Activated B cell treated with CpG ODN at 0.5 μM for 24 hours (primary cell): Measurements from ENCODE around the gene NFYA. TPM values are rescaled to one million over a fixed set of nuclear protein-coding genes. Genes with fewer than 3 reads are reported as not detected.

ENCODE experiments used
- ATAC-seq: fragments of 200-7000 bp; cut with Tn5 transposase; one replicate; pipeline ENCODE4 v1.10.0; 2021; ENCODE audit warnings: low read depth, mild to moderate bottlenecking, moderate library complexity
- CTCF ChIA-PET: fragments of 350-600 bp; sonication (Branson Sonifier 250); formaldehyde crosslinking; loops from one replicate; lab custom pipeline; 2021; ENCODE audit warnings: antibody characterized with exemption; lab: Charles Lee
- POLR2A ChIA-PET: fragments of 350-600 bp; sonication (Branson Sonifier 250); formaldehyde crosslinking; loops from one replicate; lab custom pipeline; 2021; ENCODE audit warnings: antibody characterized with exemption; lab: Charles Lee
- DNase-seq: peaks from one replicate; pipeline ENCODE4 v3.0.0; 2022
- H3K27ac Mint-ChIP-seq: one replicate; pipeline ENCODE4 v1.8.0; 2020; ENCODE audit warnings: mixed read lengths
- H3K27me3 Mint-ChIP-seq: one replicate; pipeline ENCODE4 v1.8.0; 2021; ENCODE audit warnings: mixed read lengths
- H3K36me3 Mint-ChIP-seq: one replicate; pipeline ENCODE4 v1.8.0; 2021; ENCODE audit warnings: low read depth, mixed read lengths
- H3K4me1 Mint-ChIP-seq: one replicate; pipeline ENCODE4 v1.8.0; 2021; ENCODE audit warnings: mixed read lengths
- H3K4me3 Mint-ChIP-seq: one replicate; pipeline ENCODE4 v1.8.0; 2020; ENCODE audit warnings: mild to moderate bottlenecking, mixed read lengths
- H3K9me3 Mint-ChIP-seq: one replicate; pipeline ENCODE4 v1.8.0; 2020; ENCODE audit warnings: mixed read lengths
- intact Hi-C: fragments of 100-400 bp; cut with micrococcal nuclease; formaldehyde crosslinking; loops from one replicate; pipeline ENCODE4 v1.15.1; 2024
- total RNA-seq: library from RNA; stranded (reverse); gene quantifications from 2 replicates; pipeline ENCODE4 v1.2.3, GENCODE V29; 2022
- TF ChIP-seq, protein P1 (sequence below): fragments of 200-600 bp; IDR thresholded peaks from one replicate; pipeline ENCODE4 v1.8.0; 2022; ENCODE audit warnings: antibody characterized with exemption, mild to moderate bottlenecking

NFYA gene
- total RNA-seq, 1 donor from 2014 or later, result 35.1 TPM

DNA sequence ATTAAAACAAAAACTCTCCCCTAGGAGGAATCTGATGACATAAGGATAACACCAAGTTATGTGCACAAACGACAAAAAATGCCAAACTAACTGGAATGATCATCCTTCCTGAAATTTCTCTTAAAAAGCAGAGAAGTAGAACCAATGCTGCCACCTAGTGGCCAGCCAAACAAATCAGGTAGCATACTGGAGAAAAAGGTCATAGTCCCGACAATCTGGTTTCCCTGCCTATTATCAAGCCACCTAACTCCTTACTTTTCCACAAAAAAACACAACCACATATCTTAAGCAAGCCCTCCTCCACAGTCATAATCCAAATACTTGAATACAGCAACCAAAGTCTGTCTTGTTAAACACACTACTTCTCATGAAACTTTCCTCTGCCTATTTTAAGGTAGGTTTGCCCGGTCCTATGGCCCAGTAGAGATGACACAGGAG lies 5.9 kb upstream of the NFYA start:
- DNase-seq (no peak), ATAC-seq (no peak)
- ChIA-PET CTCF (no interaction called here), POLR2A (no interaction called here)
- Mint-ChIP-seq H3K4me3 (no peak overlapping the region), H3K9me3 (no peaks in the 10 kb centered on the region), H3K4me1 (peaks cover 19% of the 10 kb centered on the region), H3K27me3 (no peaks in the 10 kb centered on the region), H3K36me3 (peaks cover 83% of the 10 kb centered on the region), H3K27ac (peak overlapping the region; percentile 12)
- TF ChIP-seq, protein P1, sequence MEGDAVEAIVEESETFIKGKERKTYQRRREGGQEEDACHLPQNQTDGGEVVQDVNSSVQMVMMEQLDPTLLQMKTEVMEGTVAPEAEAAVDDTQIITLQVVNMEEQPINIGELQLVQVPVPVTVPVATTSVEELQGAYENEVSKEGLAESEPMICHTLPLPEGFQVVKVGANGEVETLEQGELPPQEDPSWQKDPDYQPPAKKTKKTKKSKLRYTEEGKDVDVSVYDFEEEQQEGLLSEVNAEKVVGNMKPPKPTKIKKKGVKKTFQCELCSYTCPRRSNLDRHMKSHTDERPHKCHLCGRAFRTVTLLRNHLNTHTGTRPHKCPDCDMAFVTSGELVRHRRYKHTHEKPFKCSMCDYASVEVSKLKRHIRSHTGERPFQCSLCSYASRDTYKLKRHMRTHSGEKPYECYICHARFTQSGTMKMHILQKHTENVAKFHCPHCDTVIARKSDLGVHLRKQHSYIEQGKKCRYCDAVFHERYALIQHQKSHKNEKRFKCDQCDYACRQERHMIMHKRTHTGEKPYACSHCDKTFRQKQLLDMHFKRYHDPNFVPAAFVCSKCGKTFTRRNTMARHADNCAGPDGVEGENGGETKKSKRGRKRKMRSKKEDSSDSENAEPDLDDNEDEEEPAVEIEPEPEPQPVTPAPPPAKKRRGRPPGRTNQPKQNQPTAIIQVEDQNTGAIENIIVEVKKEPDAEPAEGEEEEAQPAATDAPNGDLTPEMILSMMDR, result no peak
- intact Hi-C loops, result loop anchor here (1.0 to 2.0 kb wide), 3 partner anchors 39 to 1718 kb away; no protein-coding TSS in a partner anchor

DNA sequence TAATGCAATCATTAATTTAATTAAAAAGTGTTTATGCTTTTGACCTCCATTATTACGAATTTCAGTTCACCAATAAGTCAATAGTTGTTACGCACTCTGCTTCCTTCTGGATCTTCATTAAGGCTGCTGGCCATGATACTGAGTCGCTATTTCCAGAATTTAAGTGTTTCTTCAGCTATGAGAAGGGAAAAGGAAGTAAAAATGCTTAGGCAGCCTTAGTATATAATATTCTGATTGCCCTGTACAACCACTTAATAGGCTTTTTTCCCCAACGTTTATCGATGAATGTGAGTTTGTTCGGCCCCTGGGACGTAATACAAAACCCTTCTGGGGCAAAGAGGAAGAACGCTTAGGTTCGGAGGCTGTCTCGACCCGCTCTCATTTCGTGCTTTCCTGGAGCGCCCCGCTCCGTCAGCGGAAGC lies 1.3 kb upstream of the NFYA start:
- TF ChIP-seq, protein P1, result no peak
- H3K27ac Mint-ChIP-seq, result peak overlapping the region; percentile 98
- no peaks in the 10 kb centered on the region for H3K9me3 Mint-ChIP-seq
- H3K4me3 Mint-ChIP-seq, result peak overlapping the region; percentile 94
- no peak for DNase-seq
- no peaks in the 10 kb centered on the region for H3K27me3 Mint-ChIP-seq
- CTCF ChIA-PET, result interaction anchor here (0.9 kb wide), 1 partner anchor 43 kb away, joined by 4 read pairs; no protein-coding TSS in a partner anchor
- ATAC-seq, result peak; percentile 12
- POLR2A ChIA-PET, result interaction anchor here (0.7 to 1.2 kb wide), 3 partner anchors 44 to 979 kb away, joined by 3 to 10 read pairs (median 5); partner anchors contain the start of gene TAF8
- peaks cover 60% of the 10 kb centered on the region for H3K36me3 Mint-ChIP-seq
- peaks cover 46% of the 10 kb centered on the region for H3K4me1 Mint-ChIP-seq
- intact Hi-C loops, result loop anchor here (5.0 to 10.0 kb wide), 3 partner anchors 476 to 1673 kb away; partner anchors contain the start of genes FOXP4, TBCC and TOMM6

DNA sequence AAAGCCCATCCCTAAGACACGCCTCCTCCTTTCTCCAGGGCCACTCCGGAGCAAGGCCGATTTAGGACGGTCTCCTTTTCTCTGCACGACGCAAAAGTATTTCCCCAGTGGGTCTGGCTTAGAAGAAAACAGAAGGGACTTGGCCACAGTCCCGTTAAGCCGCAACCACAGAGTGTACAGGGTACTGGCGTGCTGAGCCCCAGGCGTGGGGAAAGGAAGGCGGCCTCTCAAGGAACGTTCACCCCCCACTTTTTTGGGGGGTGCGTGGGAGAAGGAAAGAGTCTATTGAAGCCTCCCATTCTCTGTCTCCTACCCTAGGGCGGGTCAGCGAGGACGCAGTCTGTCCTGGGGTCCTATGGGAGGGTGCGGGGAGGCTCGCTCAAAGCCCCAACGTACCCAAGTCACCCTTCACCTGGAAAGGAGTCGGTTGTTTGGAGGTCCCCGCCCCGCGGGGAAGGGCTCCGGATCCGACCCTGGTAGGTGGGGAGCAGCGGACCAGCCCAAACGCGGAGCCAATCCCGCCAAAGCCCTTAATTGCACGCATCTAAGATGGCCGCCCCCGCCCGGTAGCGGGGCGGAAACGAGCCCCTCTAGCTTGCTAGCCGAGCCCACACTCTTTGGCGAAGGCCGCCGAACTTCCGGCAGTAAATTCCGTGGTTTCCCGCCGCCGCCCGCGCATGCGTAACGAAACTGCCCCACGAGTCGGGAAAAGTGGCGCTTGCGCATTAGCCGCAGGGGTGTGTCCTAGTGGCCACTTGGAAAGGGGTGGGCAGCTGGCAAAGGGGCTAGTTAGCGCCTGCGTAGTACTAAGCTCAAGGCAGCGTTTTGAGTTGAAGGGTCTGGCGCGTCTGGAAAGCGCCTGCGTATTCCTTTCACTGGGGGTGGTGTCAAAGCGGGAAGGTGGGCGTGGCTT lies 595 bp upstream of the NFYA start, which contains the start of gene OARD1:
TSS of gene OARD1 (minus strand) at position 434 of the 913 bp plus-strand sequence. CDS start 722 bp downstream, outside the sequence.
- Mint-ChIP-seq H3K4me1 (peaks cover 45% of the 10 kb centered on the region), H3K36me3 (peaks cover 55% of the 10 kb centered on the region), H3K9me3 (no peaks in the 10 kb centered on the region), H3K27ac (peak within 1 kb of the TSS; percentile 98), H3K4me3 (peak within 1 kb of the TSS; percentile 96), H3K27me3 (no peaks in the 10 kb centered on the region)
- ATAC-seq (peak; percentile 69), DNase-seq (peak; percentile 100)
- ChIA-PET POLR2A (interaction anchor here (0.6 to 1.5 kb wide), 13 partner anchors 13 to 1710 kb away, joined by 3 to 13 read pairs (median 3); partner anchors contain the start of genes APOBEC2 and TREML2), CTCF (interaction anchor here (1.0 to 1.2 kb wide), 2 partner anchors 44 to 110 kb away, joined by 3 read pairs; no protein-coding TSS in a partner anchor)
- intact Hi-C loops, result loop anchor here (1.0 to 10.0 kb wide), 10 partner anchors 111 to 1957 kb away; partner anchors contain the start of genes FOXP4, SAYSD1, TBCC and TFEB
- TF ChIP-seq, protein P1, result no peak

DNA sequence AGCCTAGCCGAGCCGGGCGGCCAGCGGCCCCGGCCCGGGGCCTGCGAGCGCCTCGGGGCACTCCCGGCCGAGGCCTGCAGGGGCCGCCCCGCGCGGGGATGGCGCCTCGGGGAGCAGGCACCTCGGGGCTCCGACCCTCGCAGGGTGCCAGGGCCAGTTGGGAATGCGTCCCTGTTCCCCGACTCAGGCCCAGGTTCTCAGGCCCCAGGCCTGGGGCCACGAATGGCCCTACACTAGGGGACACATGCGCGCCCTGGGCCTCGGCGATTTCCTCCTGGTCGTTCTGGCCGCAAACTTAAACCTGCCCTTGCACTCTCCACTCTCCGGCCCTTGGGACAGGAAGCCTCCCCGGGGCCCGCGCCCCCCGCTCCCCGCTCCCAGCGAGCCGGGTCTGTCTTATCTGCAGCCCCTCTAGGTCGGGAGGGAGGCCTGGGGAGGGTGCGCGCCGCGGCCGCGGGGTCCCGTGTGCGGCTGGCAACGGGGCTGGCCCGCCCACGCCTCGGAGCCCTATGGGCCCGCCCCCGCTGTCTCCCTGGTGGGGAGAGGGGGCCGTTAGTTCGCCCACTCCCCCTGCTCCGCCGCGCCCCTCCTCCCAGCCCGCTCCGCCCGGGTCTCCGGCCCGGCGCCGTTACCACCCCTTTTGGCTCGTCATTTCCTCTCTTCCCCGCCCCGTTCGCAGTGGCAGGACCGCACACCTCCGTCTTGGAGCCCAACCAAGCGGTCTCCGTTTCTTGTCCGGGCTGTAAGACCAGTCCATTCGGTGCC lies 611 bp downstream of the NFYA start:
- peaks cover 49% of the 10 kb centered on the region for H3K4me1 Mint-ChIP-seq
- peak; percentile 79 for DNase-seq
- H3K36me3 Mint-ChIP-seq, result peaks cover 47% of the 10 kb centered on the region
- POLR2A ChIA-PET, result interaction anchor here (1.0 to 1.5 kb wide), 6 partner anchors 20 to 661 kb away, joined by 3 to 10 read pairs (median 6); partner anchors contain the start of genes APOBEC2 and TREML2
- intact Hi-C loops, result loop anchor here (1.0 to 10.0 kb wide), 8 partner anchors 109 to 1959 kb away; partner anchors contain the start of genes FOXP4, SAYSD1, TBCC and TOMM6
- H3K27ac Mint-ChIP-seq, result peak overlapping the region; percentile 93
- TF ChIP-seq, protein P1, result no peak
- H3K9me3 Mint-ChIP-seq, result no peaks in the 10 kb centered on the region
- ATAC-seq, result peak; percentile 12
- CTCF ChIA-PET, result interaction anchor here (1.0 to 1.2 kb wide), 2 partner anchors 45 to 109 kb away, joined by 3 read pairs; no protein-coding TSS in a partner anchor
- H3K4me3 Mint-ChIP-seq, result peak overlapping the region; percentile 96
- no peaks in the 10 kb centered on the region for H3K27me3 Mint-ChIP-seq
